ENCODE data around the gene FBXL16.

GRCh38 chr16:682493-683395, 22.9 kb downstream of the FBXL16 start:
- TF ChIP-seq EZH2 (optimal IDR thresholded peaks at IDR 0.05; ENCODE audit: low read depth, low read length) (no peak), CTCF (IDR thresholded peaks at IDR 0.05; ENCODE audit: low read length) (no peak), EZH2phosphoT487 (IDR thresholded peaks at IDR 0.05; ENCODE audit: low read length) (no peak)
